Thymus (tissue), 11 donors: ENCODE measurements around the gene PLOD2. TPM values are rescaled to one million over a fixed set of nuclear protein-coding genes. Genes with fewer than 3 reads are reported as not detected.

Source experiments
- DNase-seq, 9 donors: peaks; one replicate each; pipeline ENCODE4 v3.0.0-alpha.2; 2013; ENCODE audit warnings: low spot score in 9 of 9, low read depth in 6 of 9, missing footprints in 1 of 9
- H3K27ac ChIP-seq, 2 donors: one replicate each; pipeline ENCODE4 v1.5.1; 2013; ENCODE audit warnings: control low read depth in 1 of 2, low read depth in 1 of 2, low read length in 1 of 2, mild to moderate bottlenecking in 1 of 2, moderate library complexity in 1 of 2
- H3K27me3 ChIP-seq, 2 donors: one replicate each; pipeline ENCODE4 v1.5.1; 2013; ENCODE audit warnings: low read length in 1 of 2; ENCODE audit not compliant: control insufficient read depth in 2 of 2, insufficient read depth in 1 of 2
- H3K36me3 ChIP-seq, 2 donors: one replicate each; pipeline ENCODE4 v1.5.1; 2013; ENCODE audit warnings: low read length in 1 of 2, mild to moderate bottlenecking in 1 of 2, moderate library complexity in 1 of 2; ENCODE audit not compliant: control insufficient read depth in 2 of 2, insufficient read depth in 2 of 2
- H3K4me1 ChIP-seq, 2 donors: one replicate each; pipeline ENCODE4 v1.5.1; 2013; ENCODE audit warnings: low read length in 2 of 2; ENCODE audit not compliant: control insufficient read depth in 2 of 2, insufficient read depth in 2 of 2
- H3K4me3 ChIP-seq, 2 donors: one replicate each; pipeline ENCODE4 v1.5.1; 2013; ENCODE audit warnings: low read length in 2 of 2, control low read depth in 1 of 2, mild to moderate bottlenecking in 1 of 2
- H3K9me3 ChIP-seq, 2 donors: one replicate each; pipeline ENCODE4 v1.5.1; 2013; ENCODE audit warnings: low read length in 1 of 2, mild to moderate bottlenecking in 1 of 2; ENCODE audit not compliant: control insufficient read depth in 2 of 2, insufficient read depth in 1 of 2
- WGBS: extraction: QIAGEN DNeasy Blood & Tissue Kit; methylation state at CpG from one replicate; pipeline ENCODE4 v1.1.7; 2013; 5-methylcytosine and 5-hydroxymethylcytosine counted together
- polyA plus RNA-seq: library from polyadenylated mRNA; stranded (reverse); fragments of 200-250 nt; gene quantifications from one replicate; pipeline ENCODE4 v1.2.3, GENCODE V29; 2013
- total RNA-seq: library from RNA; stranded (reverse); fragments of 120-200 nt; gene quantifications from one replicate; pipeline ENCODE4 v1.2.4, GENCODE V29; 2013
- donor health status: healthy.

The PLOD2 gene
- total and polyA plus RNA-seq, 2 donors: 18.0 to 35.4 TPM

DNA sequence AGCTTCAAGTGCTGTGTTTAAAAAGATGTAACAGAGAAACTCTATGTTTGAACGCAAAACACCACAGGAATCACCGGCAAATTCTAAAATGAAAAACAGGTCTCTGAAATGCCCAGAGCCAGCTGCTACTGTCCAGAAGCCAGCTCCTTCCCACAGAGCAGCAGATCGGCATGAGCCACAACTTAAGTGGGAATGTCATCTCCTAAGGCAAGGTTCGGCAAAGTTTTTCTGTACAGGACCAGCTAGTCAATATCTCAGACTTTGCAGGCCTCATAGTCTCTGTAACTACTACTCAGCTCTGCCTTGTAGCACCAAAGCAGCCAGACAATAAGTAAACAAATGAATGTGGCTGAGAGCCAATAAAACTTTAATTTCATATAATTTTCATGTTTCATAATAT is 4.9 kb downstream of the PLOD2 start:
- H3K27ac ChIP-seq: no peak overlapping the region
- no peaks in the 10 kb centered on the region for H3K4me1 ChIP-seq
- 91% methylated on average over 4 of the region's 4 CpGs for WGBS

DNA sequence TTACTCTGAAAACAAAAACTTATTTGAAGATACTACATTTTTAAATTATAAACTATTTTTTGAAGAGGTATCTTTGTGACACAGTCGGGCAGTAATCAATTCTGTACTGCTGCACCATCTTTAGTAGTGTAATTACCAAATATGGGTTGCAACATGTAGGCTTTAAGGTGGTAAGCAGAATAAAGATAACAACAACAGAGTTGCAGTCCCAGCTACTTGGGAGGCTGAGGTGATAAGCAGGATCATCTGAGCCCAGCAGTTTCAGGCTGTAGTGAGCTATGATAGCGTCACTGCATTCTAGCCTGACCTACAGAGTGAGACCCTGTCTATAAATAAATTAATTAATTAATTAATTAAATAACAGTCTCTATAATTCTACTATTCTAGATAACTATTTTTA is 6.0 kb downstream of the PLOD2 start:
- WGBS: 72% methylated on average over 2 of the region's 2 CpGs
- H3K9me3 ChIP-seq: no peaks in the 10 kb centered on the region
- H3K27ac ChIP-seq: no peak overlapping the region
- peaks cover 0 to 14% of the 10 kb centered on the region in 2 donors for H3K27me3 ChIP-seq
- H3K4me3 ChIP-seq: no peak overlapping the region
- H3K4me1 ChIP-seq: no peaks in the 10 kb centered on the region
- DNase-seq: no peak
- no peaks in the 10 kb centered on the region for H3K36me3 ChIP-seq

More for the DNA sequence above, 4.9 kb downstream of the PLOD2 start:
- H3K36me3 ChIP-seq: no peaks in the 10 kb centered on the region
- H3K4me3 ChIP-seq: no peak overlapping the region
- no peak for DNase-seq
- peaks cover 10 to 25% of the 10 kb centered on the region in 2 donors for H3K27me3 ChIP-seq
- no peaks in the 10 kb centered on the region for H3K9me3 ChIP-seq

DNA sequence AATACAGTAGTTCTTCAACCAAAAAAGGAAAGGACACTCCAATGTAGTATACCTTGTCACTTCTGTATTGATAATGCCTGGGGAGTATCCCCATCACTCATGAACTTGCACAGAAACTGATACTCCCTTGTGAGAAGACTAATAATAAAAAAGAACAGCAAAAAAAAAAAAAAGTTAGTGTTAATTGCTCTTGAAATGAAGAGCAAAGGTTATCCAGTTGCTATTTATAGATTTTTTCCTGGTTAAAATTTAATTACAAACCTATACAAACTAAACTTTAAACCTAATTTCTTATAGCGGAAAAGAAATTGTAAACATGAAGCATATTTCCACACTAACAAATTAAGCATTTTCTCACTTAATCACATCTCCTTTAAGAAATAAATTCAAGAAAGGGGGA is 6.7 kb downstream of the PLOD2 start:
- Histone ChIP-seq H3K9me3 (no peaks in the 10 kb centered on the region), H3K4me3 (no peak overlapping the region), H3K4me1 (no peaks in the 10 kb centered on the region), H3K27ac (no peak overlapping the region), H3K27me3 (peaks cover 0 to 7% of the 10 kb centered on the region in 2 donors), H3K36me3 (no peaks in the 10 kb centered on the region)
- DNase-seq: no peak
- 93% methylated on average over 1 of the region's 1 CpG for WGBS

DNA sequence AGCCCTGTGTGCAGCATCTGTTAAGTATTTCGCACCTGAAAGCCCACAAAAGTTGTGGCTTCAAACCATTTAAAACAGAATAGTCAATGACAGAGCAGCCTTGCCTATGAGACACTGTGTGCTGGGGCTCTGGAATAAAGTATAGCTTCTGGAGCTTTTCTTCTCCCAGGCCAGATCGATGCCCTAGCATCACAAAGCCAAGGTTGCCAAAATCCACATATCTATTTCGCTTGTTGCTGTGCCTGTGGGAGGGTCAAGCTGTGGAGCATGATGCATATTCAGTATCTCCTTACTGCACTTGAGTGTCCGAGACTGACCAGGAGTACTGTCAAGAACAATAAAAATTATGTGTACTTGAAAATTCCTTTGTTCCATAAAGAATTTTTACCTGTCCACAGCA is 7.6 kb downstream of the PLOD2 start:
- peaks cover 0 to 2% of the 10 kb centered on the region in 2 donors for H3K27me3 ChIP-seq
- no peaks in the 10 kb centered on the region for H3K36me3 ChIP-seq
- no peaks in the 10 kb centered on the region for H3K9me3 ChIP-seq
- H3K4me3 ChIP-seq: no peak overlapping the region
- no peak for DNase-seq
- 91% methylated on average over 4 of the region's 4 CpGs for WGBS
- H3K4me1 ChIP-seq: no peaks in the 10 kb centered on the region
- H3K27ac ChIP-seq: no peak overlapping the region

DNA sequence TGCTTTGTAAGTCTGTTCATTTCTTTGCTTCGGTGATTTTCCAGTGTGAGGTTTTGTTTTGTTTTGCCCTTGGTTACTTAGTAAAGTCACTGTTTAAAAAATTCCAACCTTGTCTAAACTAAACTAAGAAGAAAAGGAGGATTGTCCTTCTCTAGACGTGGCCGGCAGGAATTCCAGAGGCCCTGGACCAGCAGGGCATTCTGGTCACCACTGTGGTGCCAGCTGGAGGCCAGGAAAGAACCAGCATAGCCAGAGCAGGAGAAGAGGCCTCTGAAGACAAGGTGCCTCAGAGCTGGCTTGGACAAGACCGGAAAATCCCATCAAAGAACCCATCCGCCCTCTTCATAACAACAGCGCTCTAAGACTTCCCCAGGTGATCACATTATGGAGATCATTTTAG is 8.2 kb downstream of the PLOD2 start:
- no peaks in the 10 kb centered on the region for H3K36me3 ChIP-seq
- DNase-seq: no peak
- H3K4me1 ChIP-seq: no peaks in the 10 kb centered on the region
- H3K27ac ChIP-seq: no peak overlapping the region
- no peaks in the 10 kb centered on the region for H3K27me3 ChIP-seq
- 96% methylated on average over 6 of the region's 6 CpGs for WGBS
- H3K4me3 ChIP-seq: no peak overlapping the region
- no peaks in the 10 kb centered on the region for H3K9me3 ChIP-seq

DNA sequence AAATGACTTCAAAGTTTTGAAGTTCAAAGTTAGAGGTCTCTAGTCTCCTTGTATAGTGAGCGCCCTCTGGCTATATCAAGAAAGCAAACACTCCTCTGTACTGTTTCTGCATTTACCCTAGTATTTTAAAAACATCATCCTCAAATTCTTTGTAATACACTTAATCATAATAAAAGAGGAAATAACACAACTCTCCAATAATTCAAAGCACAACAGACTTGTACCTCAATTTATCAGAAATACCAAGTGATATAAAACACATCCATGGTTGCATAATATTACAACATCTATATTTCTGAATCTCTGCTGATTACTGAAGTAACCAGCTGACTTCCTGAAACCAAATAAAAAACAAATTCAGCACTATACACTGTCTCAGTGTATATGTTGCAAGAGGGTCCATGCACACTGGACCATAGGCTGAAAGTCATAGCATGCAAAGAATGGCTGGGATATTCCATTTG is 12.5 kb downstream of the PLOD2 start:
- H3K27ac ChIP-seq: no peak overlapping the region
- H3K36me3 ChIP-seq: no peaks in the 10 kb centered on the region
- H3K9me3 ChIP-seq: no peaks in the 10 kb centered on the region
- H3K27me3 ChIP-seq: no peaks in the 10 kb centered on the region
- H3K4me3 ChIP-seq: no peak overlapping the region
- no peaks in the 10 kb centered on the region for H3K4me1 ChIP-seq
- 88% methylated on average over 1 of the region's 1 CpG for WGBS
- no peak for DNase-seq

DNA sequence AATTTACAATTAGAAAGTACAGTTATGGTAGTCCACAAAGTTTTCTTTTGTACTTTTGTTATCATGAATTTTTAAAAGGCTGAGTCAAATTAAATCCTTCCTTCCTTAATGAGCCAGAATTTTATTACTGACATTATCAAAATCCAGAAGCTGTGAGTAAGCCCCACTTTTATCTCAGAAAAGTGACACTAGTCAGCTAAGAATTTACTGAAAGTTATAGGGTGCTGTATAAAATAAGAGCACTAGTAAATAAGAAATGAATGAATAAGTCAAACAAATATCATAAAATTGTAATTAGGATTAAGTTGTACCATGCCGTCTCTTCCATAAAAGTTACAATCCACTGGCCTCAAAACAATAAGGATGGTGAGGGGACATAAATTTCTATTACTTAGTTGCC is 15.3 kb downstream of the PLOD2 start:
- 94% methylated on average over 1 of the region's 1 CpG for WGBS
- Histone ChIP-seq H3K36me3 (no peaks in the 10 kb centered on the region), H3K4me3 (no peak overlapping the region), H3K27ac (no peak overlapping the region), H3K4me1 (no peaks in the 10 kb centered on the region), H3K9me3 (no peaks in the 10 kb centered on the region), H3K27me3 (no peaks in the 10 kb centered on the region)
- no peak for DNase-seq

DNA sequence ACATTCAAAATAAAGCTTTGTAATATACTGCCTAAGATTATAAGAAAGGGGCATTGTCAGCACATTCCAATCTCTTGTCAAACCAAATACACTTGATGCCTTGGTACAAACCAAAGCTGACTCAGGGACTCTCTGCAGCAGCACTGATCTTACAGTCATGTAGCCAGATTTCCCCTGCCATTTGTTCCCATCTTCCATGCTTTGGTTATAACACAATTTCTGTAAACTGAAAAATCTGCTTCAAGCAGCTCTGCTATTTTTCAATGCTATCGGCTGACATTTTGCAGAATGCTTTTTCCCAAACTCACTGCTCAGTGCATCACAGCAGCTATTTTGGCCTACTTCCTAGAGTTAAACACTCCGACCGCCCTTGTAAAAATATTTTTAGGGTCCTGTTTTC is 18.2 kb downstream of the PLOD2 start:
- Histone ChIP-seq H3K27me3 (no peaks in the 10 kb centered on the region), H3K4me1 (no peaks in the 10 kb centered on the region), H3K4me3 (no peak overlapping the region), H3K9me3 (no peaks in the 10 kb centered on the region), H3K36me3 (no peaks in the 10 kb centered on the region), H3K27ac (no peak overlapping the region)
- 92% methylated on average over 3 of the region's 3 CpGs for WGBS
- DNase-seq: no peak

DNA sequence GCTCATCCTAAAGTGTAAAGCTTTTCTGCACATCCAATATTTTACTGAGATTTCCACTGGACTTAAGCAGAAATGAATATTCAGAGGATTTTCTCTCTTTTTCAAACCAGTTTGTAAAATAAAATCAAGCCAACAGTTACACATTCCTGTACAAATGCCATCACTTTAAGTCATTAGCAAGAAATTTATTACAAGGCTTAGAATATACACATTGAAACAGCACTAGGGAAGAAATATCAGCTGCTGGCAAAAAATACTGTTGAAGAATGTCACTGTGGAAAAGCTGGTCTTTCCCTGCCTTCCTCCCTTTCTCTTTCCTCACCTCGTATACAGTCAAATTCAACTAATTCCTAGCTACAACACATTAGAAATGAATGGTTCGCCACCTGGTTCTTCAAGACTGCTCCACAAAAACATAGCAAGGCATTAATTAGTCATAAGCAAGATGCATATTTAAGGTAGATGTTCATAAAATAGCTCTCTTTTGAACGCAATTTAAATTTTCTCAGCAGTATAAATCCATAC is 21.3 kb downstream of the PLOD2 start:
- Histone ChIP-seq H3K27me3 (no peaks in the 10 kb centered on the region), H3K4me3 (no peak overlapping the region), H3K9me3 (no peaks in the 10 kb centered on the region), H3K27ac (no peak overlapping the region), H3K4me1 (no peaks in the 10 kb centered on the region), H3K36me3 (no peaks in the 10 kb centered on the region)
- 92% methylated on average over 3 of the region's 3 CpGs for WGBS
- no peak for DNase-seq

DNA sequence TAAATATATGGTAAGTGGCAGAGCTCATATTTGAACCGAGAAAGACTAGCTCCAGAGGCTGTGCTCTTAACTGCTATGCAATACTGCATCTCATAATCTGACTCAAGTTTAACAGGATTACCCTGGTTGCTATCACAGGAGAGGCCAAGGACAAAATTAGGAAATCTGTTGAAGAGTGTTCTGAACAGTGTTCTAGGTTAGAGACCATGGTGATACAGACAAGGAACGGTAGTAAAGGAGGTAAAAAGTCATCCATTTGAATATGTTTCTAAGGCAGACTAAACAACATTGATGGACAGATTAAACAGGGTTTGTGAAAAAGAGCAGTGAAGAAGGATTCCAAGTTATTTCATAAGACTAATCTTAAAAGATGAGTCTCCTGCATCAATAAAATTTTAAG is 22.1 kb downstream of the PLOD2 start:
- H3K4me1 ChIP-seq: no peaks in the 10 kb centered on the region
- no peaks in the 10 kb centered on the region for H3K9me3 ChIP-seq
- no peaks in the 10 kb centered on the region for H3K27me3 ChIP-seq
- no peaks in the 10 kb centered on the region for H3K36me3 ChIP-seq
- DNase-seq: no peak
- 94% methylated on average over 2 of the region's 2 CpGs for WGBS
- H3K27ac ChIP-seq: no peak overlapping the region
- no peak overlapping the region for H3K4me3 ChIP-seq
